Mesothelial cell of epicardium (in vitro differentiated cells): ENCODE results near the gene XIRP1. TPM values are rescaled to one million over a fixed set of nuclear protein-coding genes. Genes with fewer than 3 reads are reported as not detected.

Experiments used
- DNase-seq, 2 experiments: peaks; one replicate each; pipeline ENCODE4 v3.0.0; 2021; ENCODE audit warnings: low spot score in 2 of 2; ENCODE audit not compliant: unreplicated experiment in 2 of 2
- H3K27ac Mint-ChIP-seq: 2 replicates; pipeline ENCODE4 v1.8.0; 2021; ENCODE audit warnings: mixed read lengths
- H3K27me3 Mint-ChIP-seq: 2 replicates; pipeline ENCODE4 v1.8.0; 2021; ENCODE audit warnings: low read depth, mixed read lengths
- H3K36me3 Mint-ChIP-seq: 2 replicates; pipeline ENCODE4 v1.8.0; 2021; ENCODE audit warnings: mixed read lengths
- H3K4me1 Mint-ChIP-seq: 2 replicates; pipeline ENCODE4 v1.8.0; 2021; ENCODE audit warnings: mixed read lengths
- H3K4me3 Mint-ChIP-seq: 2 replicates; pipeline ENCODE4 v1.8.0; 2021; ENCODE audit warnings: mild to moderate bottlenecking, moderate library complexity, mixed read lengths
- H3K9me3 Mint-ChIP-seq: 2 replicates; pipeline ENCODE4 v1.8.0; 2021; ENCODE audit warnings: mixed read lengths
- total RNA-seq: library from RNA; stranded (reverse); gene quantifications from 3 replicates; pipeline ENCODE4 v1.2.1, GENCODE V29; 2021
- TF ChIP-seq, protein P1 (sequence below): fragments of 200-600 bp; sonication (generic); IDR thresholded peaks from one replicate; pipeline ENCODE4 v1.5.0; 2021; ENCODE audit warnings: antibody characterized with exemption; ENCODE audit not compliant: unreplicated experiment

The XIRP1 gene
- total RNA-seq, 1 donor from 2014 or later, result not detected

DNA sequence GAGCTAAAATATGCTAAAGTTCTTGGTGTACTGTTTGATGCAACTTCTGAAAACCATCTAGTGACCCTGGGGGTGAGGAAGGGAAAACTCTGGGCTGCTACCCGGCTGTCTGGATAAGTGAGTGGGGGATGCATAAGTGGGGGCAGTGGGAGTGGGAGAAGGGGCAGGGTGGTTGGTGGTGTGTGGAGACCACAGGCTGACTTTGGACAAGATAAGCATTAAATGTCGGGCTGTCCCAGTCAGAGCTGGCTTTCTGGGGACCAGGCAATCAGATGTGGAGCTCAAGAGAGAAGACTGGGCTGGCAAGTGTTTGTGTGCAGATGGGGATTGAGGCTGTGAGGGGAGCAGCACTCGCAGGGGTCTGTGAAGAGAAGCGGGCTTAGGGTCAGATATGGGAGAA, 11.0 kb upstream of the XIRP1 start:
- Mint-ChIP-seq H3K4me3 (no peak overlapping the region), H3K4me1 (peaks cover 9% of the 10 kb centered on the region), H3K27me3 (peaks cover 11% of the 10 kb centered on the region), H3K9me3 (peaks cover 5% of the 10 kb centered on the region), H3K36me3 (no peaks in the 10 kb centered on the region), H3K27ac (no peak overlapping the region)
- no peak for DNase-seq
- TF ChIP-seq, protein P1, sequence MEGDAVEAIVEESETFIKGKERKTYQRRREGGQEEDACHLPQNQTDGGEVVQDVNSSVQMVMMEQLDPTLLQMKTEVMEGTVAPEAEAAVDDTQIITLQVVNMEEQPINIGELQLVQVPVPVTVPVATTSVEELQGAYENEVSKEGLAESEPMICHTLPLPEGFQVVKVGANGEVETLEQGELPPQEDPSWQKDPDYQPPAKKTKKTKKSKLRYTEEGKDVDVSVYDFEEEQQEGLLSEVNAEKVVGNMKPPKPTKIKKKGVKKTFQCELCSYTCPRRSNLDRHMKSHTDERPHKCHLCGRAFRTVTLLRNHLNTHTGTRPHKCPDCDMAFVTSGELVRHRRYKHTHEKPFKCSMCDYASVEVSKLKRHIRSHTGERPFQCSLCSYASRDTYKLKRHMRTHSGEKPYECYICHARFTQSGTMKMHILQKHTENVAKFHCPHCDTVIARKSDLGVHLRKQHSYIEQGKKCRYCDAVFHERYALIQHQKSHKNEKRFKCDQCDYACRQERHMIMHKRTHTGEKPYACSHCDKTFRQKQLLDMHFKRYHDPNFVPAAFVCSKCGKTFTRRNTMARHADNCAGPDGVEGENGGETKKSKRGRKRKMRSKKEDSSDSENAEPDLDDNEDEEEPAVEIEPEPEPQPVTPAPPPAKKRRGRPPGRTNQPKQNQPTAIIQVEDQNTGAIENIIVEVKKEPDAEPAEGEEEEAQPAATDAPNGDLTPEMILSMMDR, result no peak

- DNase-seq, result no peak
- peaks cover 5% of the 10 kb centered on the region for H3K9me3 Mint-ChIP-seq
- no peaks in the 10 kb centered on the region for H3K36me3 Mint-ChIP-seq
- H3K27me3 Mint-ChIP-seq, result peaks cover 11% of the 10 kb centered on the region
- TF ChIP-seq, protein P1, result no peak
- H3K4me1 Mint-ChIP-seq, result no peaks in the 10 kb centered on the region
- no peak overlapping the region for H3K4me3 Mint-ChIP-seq
- H3K27ac Mint-ChIP-seq, result no peak overlapping the region
Observed at GRCh38 chr3:39202094-39202493, 9.7 kb upstream of the XIRP1 start.

- Mint-ChIP-seq H3K4me1 (no peaks in the 10 kb centered on the region), H3K4me3 (no peak overlapping the region), H3K27me3 (no peaks in the 10 kb centered on the region), H3K36me3 (no peaks in the 10 kb centered on the region), H3K9me3 (no peaks in the 10 kb centered on the region), H3K27ac (no peak overlapping the region)
- no peak for DNase-seq
- TF ChIP-seq, protein P1, result no peak
Observed at GRCh38 chr3:39196671-39197356, 4.4 kb upstream of the XIRP1 start.

DNA sequence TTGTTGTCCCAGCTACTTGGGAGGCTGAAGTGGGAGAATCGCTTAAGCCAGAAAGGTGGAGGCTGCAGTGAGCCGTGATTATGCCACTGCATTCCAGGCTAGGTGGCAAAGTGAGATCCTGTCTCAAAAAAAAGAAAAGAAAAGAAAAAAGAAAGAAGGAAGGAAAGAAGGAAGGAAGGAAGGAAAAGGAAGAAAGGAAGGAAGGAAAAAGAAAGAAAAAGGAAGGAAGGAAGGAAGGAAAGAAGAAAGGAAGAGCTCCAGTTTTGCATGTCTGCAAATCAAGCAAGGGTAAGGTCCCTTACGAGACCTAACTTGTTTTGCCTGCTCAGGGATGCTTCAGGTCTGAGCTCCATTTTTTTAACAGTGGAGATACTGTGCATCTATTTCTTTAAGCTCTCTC, 3.6 kb upstream of the XIRP1 start:
- DNase-seq, result no peak
- H3K36me3 Mint-ChIP-seq, result no peaks in the 10 kb centered on the region
- no peak overlapping the region for H3K27ac Mint-ChIP-seq
- TF ChIP-seq, protein P1, result no peak
- H3K9me3 Mint-ChIP-seq, result no peaks in the 10 kb centered on the region
- H3K4me3 Mint-ChIP-seq, result no peak overlapping the region
- no peaks in the 10 kb centered on the region for H3K27me3 Mint-ChIP-seq
- no peaks in the 10 kb centered on the region for H3K4me1 Mint-ChIP-seq

DNA sequence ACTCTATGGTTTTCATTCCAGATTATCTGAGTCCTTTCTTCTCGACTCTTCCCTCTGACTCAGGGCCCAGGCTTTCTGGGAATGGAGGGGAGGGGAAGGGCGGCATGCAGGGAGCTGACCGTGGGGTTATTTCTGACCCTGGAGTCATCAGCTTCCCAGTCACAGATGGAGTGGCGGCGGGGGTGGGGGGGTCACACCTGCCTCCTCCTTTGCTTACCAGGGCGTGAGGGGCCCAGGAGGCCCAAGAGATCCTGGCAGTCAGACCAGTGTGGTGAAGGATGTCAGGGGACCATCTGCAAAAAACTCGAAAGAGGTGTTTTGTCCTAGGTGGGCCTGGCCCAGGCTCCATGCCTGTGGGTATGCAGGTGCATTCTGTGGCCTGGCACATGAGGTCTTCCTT, 996 bp upstream of the XIRP1 start:
- Mint-ChIP-seq H3K9me3 (no peaks in the 10 kb centered on the region), H3K36me3 (no peaks in the 10 kb centered on the region), H3K27ac (no peak overlapping the region), H3K27me3 (no peaks in the 10 kb centered on the region), H3K4me1 (peaks cover 4% of the 10 kb centered on the region), H3K4me3 (no peak overlapping the region)
- DNase-seq, result no peak
- TF ChIP-seq, protein P1, result no peak
